Measurements from ENCODE around the gene MED27. TPM values are rescaled to one million over a fixed set of nuclear protein-coding genes. Genes with fewer than 3 reads are reported as not detected.

MED27 gene
- total RNA-seq, 1 donor from 2014 or later: 31.3 TPM

- H3K4me1 Mint-ChIP-seq: peaks cover 3% of the 10 kb centered on the region
- no peak overlapping the region for H3K4me3 Mint-ChIP-seq
- DNase-seq (ENCODE audit: low read depth, low spot score): no peak
- TF ChIP-seq CTCF (conservative IDR thresholded peaks at IDR 0.05): no peak
- peaks cover 10% of the 10 kb centered on the region for H3K36me3 Mint-ChIP-seq (ENCODE audit: low read depth)
- no peaks in the 10 kb centered on the region for H3K27me3 Mint-ChIP-seq (ENCODE audit: low read depth)
- H3K27ac Mint-ChIP-seq (ENCODE audit: unreplicated experiment): no peak overlapping the region
- no peaks in the 10 kb centered on the region for H3K9me3 Mint-ChIP-seq
These were observed 85.1 kb downstream of the MED27 start for GRCh38 chr9:131994364-131995125.

- no peak overlapping the region for H3K4me3 Mint-ChIP-seq
- H3K36me3 Mint-ChIP-seq (ENCODE audit: low read depth): peaks cover 10% of the 10 kb centered on the region
- H3K9me3 Mint-ChIP-seq: no peaks in the 10 kb centered on the region
- H3K4me1 Mint-ChIP-seq: no peaks in the 10 kb centered on the region
- no peak for TF ChIP-seq CTCF (conservative IDR thresholded peaks at IDR 0.05)
- no peak for DNase-seq (ENCODE audit: low read depth, low spot score)
- no peak overlapping the region for H3K27ac Mint-ChIP-seq (ENCODE audit: unreplicated experiment)
- H3K27me3 Mint-ChIP-seq (ENCODE audit: low read depth): no peaks in the 10 kb centered on the region
These were observed 86.6 kb downstream of the MED27 start for GRCh38 chr9:131992906-131993657.

- no peaks in the 10 kb centered on the region for H3K36me3 Mint-ChIP-seq (ENCODE audit: low read depth)
- no peaks in the 10 kb centered on the region for H3K9me3 Mint-ChIP-seq
- no peak overlapping the region for H3K4me3 Mint-ChIP-seq
- no peak for TF ChIP-seq CTCF (conservative IDR thresholded peaks at IDR 0.05)
- no peaks in the 10 kb centered on the region for H3K27me3 Mint-ChIP-seq (ENCODE audit: low read depth)
- DNase-seq (ENCODE audit: low read depth, low spot score): no peak
- H3K4me1 Mint-ChIP-seq: peaks cover 5% of the 10 kb centered on the region
- H3K27ac Mint-ChIP-seq (ENCODE audit: unreplicated experiment): no peak overlapping the region
These were observed 92.4 kb downstream of the MED27 start for GRCh38 chr9:131987232-131987631.

- Mint-ChIP-seq H3K9me3 (no peaks in the 10 kb centered on the region), H3K27me3 (ENCODE audit: low read depth) (no peaks in the 10 kb centered on the region), H3K27ac (ENCODE audit: unreplicated experiment) (no peak overlapping the region), H3K4me1 (peaks cover 5% of the 10 kb centered on the region), H3K36me3 (ENCODE audit: low read depth) (no peaks in the 10 kb centered on the region), H3K4me3 (no peak overlapping the region)
- DNase-seq (ENCODE audit: low read depth, low spot score): no peak
- TF ChIP-seq CTCF (conservative IDR thresholded peaks at IDR 0.05): no peak
These were observed 93.1 kb downstream of the MED27 start for GRCh38 chr9:131986576-131986975.

GRCh38 chr9:131986089-131986488, 93.6 kb downstream of the MED27 start:
- Mint-ChIP-seq H3K36me3 (ENCODE audit: low read depth) (no peaks in the 10 kb centered on the region), H3K4me3 (no peak overlapping the region), H3K4me1 (peaks cover 10% of the 10 kb centered on the region), H3K27ac (ENCODE audit: unreplicated experiment) (no peak overlapping the region), H3K9me3 (no peaks in the 10 kb centered on the region), H3K27me3 (ENCODE audit: low read depth) (no peaks in the 10 kb centered on the region)
- DNase-seq (ENCODE audit: low read depth, low spot score): no peak
- no peak for TF ChIP-seq CTCF (conservative IDR thresholded peaks at IDR 0.05)

Data from neural crest cell (in vitro differentiated cells).